HEK293 (cell line): ENCODE data around the gene TIGIT.

ENCODE experiments used
- CTCF ChIA-PET: fragments of 350-600 bp; formaldehyde crosslinking; extraction: SDS; loops from one replicate; lab custom pipeline; 2021; ENCODE audit warnings: antibody characterized with exemption; lab: Yijun Ruan, JAX
- POLR2A ChIA-PET: fragments of 300-600 bp; formaldehyde crosslinking; extraction: SDS; loops from one replicate; lab custom pipeline; 2020; ENCODE audit warnings: antibody characterized with exemption, inconsistent platforms; lab: Yijun Ruan, JAX
- H3K27ac ChIP-seq: fragments of 200-500 bp; sonication (Bioruptor generic); 2 replicates; pipeline ENCODE4 v1.5.1; 2014; ENCODE audit warnings: low read depth, low read length, control low read depth, inconsistent platforms; ENCODE audit errors: extremely low read depth
- H3K36me3 ChIP-seq, 2 experiments: fragments of 200-500 bp in 1 of 2; sonication (Bioruptor generic) in 1 of 2; 1 replicate in 1 of 2; 2 replicates in 1 of 2; pipeline ENCODE4 v1.5.1; 2014 to 2017; ENCODE audit warnings: inconsistent platforms in 2 of 2, low read length in 2 of 2; ENCODE audit not compliant: control insufficient read depth in 2 of 2, insufficient read depth in 1 of 2
- H3K4me1 ChIP-seq: fragments of 200-500 bp; sonication (Bioruptor generic); 2 replicates; pipeline ENCODE4 v1.5.1; 2014; ENCODE audit warnings: mild to moderate bottlenecking, low read length, inconsistent platforms; ENCODE audit not compliant: control insufficient read depth, insufficient read depth
- H3K4me3 ChIP-seq: 2 replicates; pipeline ENCODE4 v1.5.1; 2011; ENCODE audit warnings: low read depth, mild to moderate bottlenecking, control low read depth, low read length, moderate library complexity
- H3K9me3 ChIP-seq: fragments of 200-500 bp; sonication (Bioruptor generic); 2 replicates; pipeline ENCODE4 v1.5.1; 2014; ENCODE audit warnings: low read depth, low read length, inconsistent platforms; ENCODE audit not compliant: control insufficient read depth, insufficient read depth
- BCL6B ChIP-seq: fragments of 450-650 bp; formaldehyde crosslinking; IDR thresholded peaks from 2 replicates; pipeline ENCODE4 v1.5.1; 2017; ENCODE audit warnings: missing biosample characterization, missing genetic modification characterization
- CTCF ChIP-seq: fragments of 450-650 bp; formaldehyde crosslinking; IDR thresholded peaks from 2 replicates; pipeline ENCODE4 v1.5.1; 2016; ENCODE audit warnings: missing biosample characterization, missing genetic modification characterization
- GFI1B ChIP-seq: fragments of 450-650 bp; formaldehyde crosslinking; IDR thresholded peaks from 2 replicates; pipeline ENCODE4 v1.5.1; 2016; ENCODE audit warnings: missing biosample characterization, missing genetic modification characterization
- GLIS1 ChIP-seq: fragments of 450-650 bp; formaldehyde crosslinking; IDR thresholded peaks from 2 replicates; pipeline ENCODE4 v1.5.1; 2016; ENCODE audit warnings: missing biosample characterization, missing genetic modification characterization
- IKZF3 ChIP-seq: fragments of 450-650 bp; IDR thresholded peaks from 2 replicates; pipeline ENCODE4 v1.5.0; 2018; ENCODE audit warnings: missing biosample characterization, mild to moderate bottlenecking, missing genetic modification characterization, moderate library complexity
- KLF9 ChIP-seq: fragments of 450-650 bp; formaldehyde crosslinking; IDR thresholded peaks from 2 replicates; pipeline ENCODE4 v1.5.1; 2016; ENCODE audit warnings: missing biosample characterization, missing genetic modification characterization, low read depth
- OVOL3 ChIP-seq: fragments of 450-650 bp; formaldehyde crosslinking; IDR thresholded peaks from 2 replicates; pipeline ENCODE4 v1.5.1; 2016; ENCODE audit warnings: missing biosample characterization, missing genetic modification characterization
- ZBTB8A ChIP-seq: fragments of 450-650 bp; formaldehyde crosslinking; IDR thresholded peaks from 2 replicates; pipeline ENCODE4 v1.5.1; 2016; ENCODE audit warnings: missing biosample characterization, missing genetic modification characterization
- ZIC2 ChIP-seq: fragments of 450-650 bp; formaldehyde crosslinking; IDR thresholded peaks from 2 replicates; pipeline ENCODE4 v1.5.1; 2016; ENCODE audit warnings: missing biosample characterization, missing genetic modification characterization
- ZNF140 ChIP-seq: fragments of 450-650 bp; formaldehyde crosslinking; IDR thresholded peaks from 2 replicates; pipeline ENCODE4 v1.5.1; 2016; ENCODE audit warnings: missing biosample characterization, missing genetic modification characterization
- ZNF174 ChIP-seq: fragments of 450-650 bp; formaldehyde crosslinking; IDR thresholded peaks from 2 replicates; pipeline ENCODE4 v1.5.0; 2017; ENCODE audit warnings: missing biosample characterization, mild to moderate bottlenecking, missing genetic modification characterization
- ZNF2 ChIP-seq: fragments of 450-650 bp; formaldehyde crosslinking; IDR thresholded peaks from 2 replicates; pipeline ENCODE4 v1.5.1; 2016; ENCODE audit warnings: missing biosample characterization, missing genetic modification characterization
- ZNF23 ChIP-seq: fragments of 450-650 bp; formaldehyde crosslinking; IDR thresholded peaks from 2 replicates; pipeline ENCODE4 v1.5.1; 2016; ENCODE audit warnings: missing biosample characterization, missing genetic modification characterization, borderline replicate concordance
- ZNF426 ChIP-seq: fragments of 450-650 bp; formaldehyde crosslinking; IDR thresholded peaks from 2 replicates; pipeline ENCODE4 v1.5.1; 2017; ENCODE audit warnings: missing biosample characterization, missing genetic modification characterization, mild to moderate bottlenecking, inconsistent platforms, moderate library complexity
- ZNF433 ChIP-seq: fragments of 450-650 bp; formaldehyde crosslinking; IDR thresholded peaks from 2 replicates; pipeline ENCODE4 v1.5.1; 2016; ENCODE audit warnings: missing biosample characterization, missing genetic modification characterization, low read depth
- ZNF510 ChIP-seq: fragments of 450-650 bp; formaldehyde crosslinking; IDR thresholded peaks from 2 replicates; pipeline ENCODE4 v1.5.1; 2018; ENCODE audit warnings: mild to moderate bottlenecking, missing genetic modification characterization, missing biosample characterization; ENCODE audit not compliant: insufficient replicate concordance
- ZNF530 ChIP-seq: fragments of 450-650 bp; formaldehyde crosslinking; IDR thresholded peaks from 2 replicates; pipeline ENCODE4 v1.5.1; 2016; ENCODE audit warnings: low read depth, missing biosample characterization, missing genetic modification characterization
- ZNF654 ChIP-seq: fragments of 450-650 bp; formaldehyde crosslinking; IDR thresholded peaks from 2 replicates; pipeline ENCODE4 v1.5.1; 2016; ENCODE audit warnings: low read depth, missing biosample characterization, missing genetic modification characterization
- ZNF701 ChIP-seq: fragments of 450-650 bp; formaldehyde crosslinking; IDR thresholded peaks from 2 replicates; pipeline ENCODE4 v1.5.1; 2016; ENCODE audit warnings: missing biosample characterization, missing genetic modification characterization
- ZNF707 ChIP-seq: fragments of 450-650 bp; formaldehyde crosslinking; IDR thresholded peaks from 2 replicates; pipeline ENCODE4 v1.5.1; 2016; ENCODE audit warnings: missing biosample characterization, missing genetic modification characterization
- ZNF776 ChIP-seq: fragments of 450-650 bp; formaldehyde crosslinking; IDR thresholded peaks from 2 replicates; pipeline ENCODE4 v1.5.0; 2017; ENCODE audit warnings: missing biosample characterization, missing genetic modification characterization, borderline replicate concordance
- ZNF792 ChIP-seq: fragments of 450-650 bp; formaldehyde crosslinking; IDR thresholded peaks from 2 replicates; pipeline ENCODE4 v1.5.1; 2016; ENCODE audit warnings: missing biosample characterization, missing genetic modification characterization
- ZNF843 ChIP-seq: fragments of 450-650 bp; formaldehyde crosslinking; IDR thresholded peaks from 2 replicates; pipeline ENCODE4 v1.5.1; 2016; ENCODE audit warnings: missing biosample characterization, missing genetic modification characterization
- TF ChIP-seq, protein P1 (sequence below): fragments of 450-650 bp; formaldehyde crosslinking; IDR thresholded peaks from 2 replicates; pipeline ENCODE4 v1.5.1; 2016; ENCODE audit warnings: missing biosample characterization, missing genetic modification characterization
- TF ChIP-seq, protein P2 (sequence below): fragments of 450-650 bp; formaldehyde crosslinking; IDR thresholded peaks from 2 replicates; pipeline ENCODE4 v1.5.1; 2016; ENCODE audit warnings: missing biosample characterization, missing genetic modification characterization, borderline replicate concordance

The TIGIT gene

GRCh38 chr3:114290911-114291901 lies 2.6 kb upstream of the TIGIT start:
- ChIA-PET POLR2A (no interaction called here), CTCF (interaction anchor here (0.6 to 1.6 kb wide), 23 partner anchors 8 to 1524 kb away, joined by 3 to 7 read pairs (median 3); no protein-coding TSS in a partner anchor)
- no peaks in the 10 kb centered on the region for H3K4me1 ChIP-seq
- H3K4me3 ChIP-seq, result no peak overlapping the region
- no peaks in the 10 kb centered on the region for H3K36me3 ChIP-seq
- no peaks in the 10 kb centered on the region for H3K9me3 ChIP-seq
- H3K27ac ChIP-seq, result no peak overlapping the region
- TF ChIP-seq ZNF426 (tag by site-specific recombination), result no peak
- TF ChIP-seq ZNF654 (tag by site-specific recombination), result peak; percentile 28; the same call in 1 of the 2 replicates
- no peak for TF ChIP-seq ZBTB8A (tag by site-specific recombination)
- TF ChIP-seq GLIS1 (tag by site-specific recombination), result peak; percentile 44; the same call in 1 of the 2 replicates
- TF ChIP-seq ZNF23 (tag by site-specific recombination), result no peak
- TF ChIP-seq BCL6B (tag by site-specific recombination), result no peak
- TF ChIP-seq KLF9 (tag by site-specific recombination), result no peak
- TF ChIP-seq ZNF433, result no peak
- no peak for TF ChIP-seq ZNF843 (tag by site-specific recombination)
- TF ChIP-seq ZNF701 (tag by site-specific recombination), result no peak
- TF ChIP-seq ZNF174 (tag by site-specific recombination), result no peak
- TF ChIP-seq ZNF510, result no peak
- TF ChIP-seq GFI1B, result no peak
- TF ChIP-seq, protein P1, sequence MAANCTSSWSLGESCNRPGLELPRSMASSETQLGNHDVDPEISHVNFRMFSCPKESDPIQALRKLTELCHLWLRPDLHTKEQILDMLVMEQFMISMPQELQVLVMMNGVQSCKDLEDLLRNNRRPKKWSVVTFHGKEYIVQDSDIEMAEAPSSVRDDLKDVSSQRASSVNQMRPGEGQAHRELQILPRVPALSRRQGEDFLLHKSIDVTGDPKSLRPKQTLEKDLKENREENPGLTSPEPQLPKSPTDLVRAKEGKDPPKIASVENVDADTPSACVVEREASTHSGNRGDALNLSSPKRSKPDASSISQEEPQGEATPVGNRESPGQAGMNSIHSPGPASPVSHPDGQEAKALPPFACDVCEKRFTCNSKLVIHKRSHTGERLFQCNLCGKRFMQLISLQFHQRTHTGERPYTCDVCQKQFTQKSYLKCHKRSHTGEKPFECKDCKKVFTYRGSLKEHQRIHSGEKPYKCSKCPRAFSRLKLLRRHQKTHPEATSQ (tag by site-specific recombination), result no peak
- no peak for TF ChIP-seq ZNF140 (tag by site-specific recombination)
- TF ChIP-seq ZNF707 (tag by site-specific recombination), result no peak
- TF ChIP-seq CTCF, result peak; percentile 38; the same call in 1 of the 2 replicates
- TF ChIP-seq ZNF530 (tag by site-specific recombination), result no peak
- TF ChIP-seq IKZF3 (tag by site-specific recombination), result no peak
- no peak for TF ChIP-seq ZNF2
- no peak for TF ChIP-seq ZNF792 (tag by site-specific recombination)
- TF ChIP-seq OVOL3 (tag by site-specific recombination), result no peak
- TF ChIP-seq, protein P2, sequence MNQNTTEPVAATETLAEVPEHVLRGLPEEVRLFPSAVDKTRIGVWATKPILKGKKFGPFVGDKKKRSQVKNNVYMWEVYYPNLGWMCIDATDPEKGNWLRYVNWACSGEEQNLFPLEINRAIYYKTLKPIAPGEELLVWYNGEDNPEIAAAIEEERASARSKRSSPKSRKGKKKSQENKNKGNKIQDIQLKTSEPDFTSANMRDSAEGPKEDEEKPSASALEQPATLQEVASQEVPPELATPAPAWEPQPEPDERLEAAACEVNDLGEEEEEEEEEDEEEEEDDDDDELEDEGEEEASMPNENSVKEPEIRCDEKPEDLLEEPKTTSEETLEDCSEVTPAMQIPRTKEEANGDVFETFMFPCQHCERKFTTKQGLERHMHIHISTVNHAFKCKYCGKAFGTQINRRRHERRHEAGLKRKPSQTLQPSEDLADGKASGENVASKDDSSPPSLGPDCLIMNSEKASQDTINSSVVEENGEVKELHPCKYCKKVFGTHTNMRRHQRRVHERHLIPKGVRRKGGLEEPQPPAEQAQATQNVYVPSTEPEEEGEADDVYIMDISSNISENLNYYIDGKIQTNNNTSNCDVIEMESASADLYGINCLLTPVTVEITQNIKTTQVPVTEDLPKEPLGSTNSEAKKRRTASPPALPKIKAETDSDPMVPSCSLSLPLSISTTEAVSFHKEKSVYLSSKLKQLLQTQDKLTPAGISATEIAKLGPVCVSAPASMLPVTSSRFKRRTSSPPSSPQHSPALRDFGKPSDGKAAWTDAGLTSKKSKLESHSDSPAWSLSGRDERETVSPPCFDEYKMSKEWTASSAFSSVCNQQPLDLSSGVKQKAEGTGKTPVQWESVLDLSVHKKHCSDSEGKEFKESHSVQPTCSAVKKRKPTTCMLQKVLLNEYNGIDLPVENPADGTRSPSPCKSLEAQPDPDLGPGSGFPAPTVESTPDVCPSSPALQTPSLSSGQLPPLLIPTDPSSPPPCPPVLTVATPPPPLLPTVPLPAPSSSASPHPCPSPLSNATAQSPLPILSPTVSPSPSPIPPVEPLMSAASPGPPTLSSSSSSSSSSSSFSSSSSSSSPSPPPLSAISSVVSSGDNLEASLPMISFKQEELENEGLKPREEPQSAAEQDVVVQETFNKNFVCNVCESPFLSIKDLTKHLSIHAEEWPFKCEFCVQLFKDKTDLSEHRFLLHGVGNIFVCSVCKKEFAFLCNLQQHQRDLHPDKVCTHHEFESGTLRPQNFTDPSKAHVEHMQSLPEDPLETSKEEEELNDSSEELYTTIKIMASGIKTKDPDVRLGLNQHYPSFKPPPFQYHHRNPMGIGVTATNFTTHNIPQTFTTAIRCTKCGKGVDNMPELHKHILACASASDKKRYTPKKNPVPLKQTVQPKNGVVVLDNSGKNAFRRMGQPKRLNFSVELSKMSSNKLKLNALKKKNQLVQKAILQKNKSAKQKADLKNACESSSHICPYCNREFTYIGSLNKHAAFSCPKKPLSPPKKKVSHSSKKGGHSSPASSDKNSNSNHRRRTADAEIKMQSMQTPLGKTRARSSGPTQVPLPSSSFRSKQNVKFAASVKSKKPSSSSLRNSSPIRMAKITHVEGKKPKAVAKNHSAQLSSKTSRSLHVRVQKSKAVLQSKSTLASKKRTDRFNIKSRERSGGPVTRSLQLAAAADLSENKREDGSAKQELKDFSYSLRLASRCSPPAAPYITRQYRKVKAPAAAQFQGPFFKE (tag by site-specific recombination), result no peak
- TF ChIP-seq ZNF776 (tag by site-specific recombination), result no peak
- TF ChIP-seq ZIC2 (tag by site-specific recombination), result peak; percentile 36; the same call in 1 of the 2 replicates
